AG04450 (cell line): ENCODE measurements around the gene ZFP36. TPM values are rescaled to one million over a fixed set of nuclear protein-coding genes. Genes with fewer than 3 reads are reported as not detected.

Experiments used
- CTCF ChIA-PET: fragments of 300-600, 350-600 bp; formaldehyde crosslinking; extraction: SDS; loops from one replicate; lab custom pipeline; 2022; ENCODE audit warnings: antibody characterized with exemption, inconsistent platforms; lab: Charles Lee
- POLR2A ChIA-PET: fragments of 350-600 bp; formaldehyde crosslinking; extraction: SDS; loops from one replicate; lab custom pipeline; 2021; ENCODE audit warnings: antibody characterized with exemption, inconsistent platforms; lab: Yijun Ruan, JAX
- DNase-seq: peaks from one replicate; pipeline ENCODE4 v3.0.0-alpha.2; 2011; ENCODE audit warnings: low read depth, low spot score
- H3K27ac ChIP-seq: one replicate; pipeline ENCODE4 v1.5.1; 2012; ENCODE audit warnings: low read depth, low read length, control low read depth
- H3K27me3 ChIP-seq: one replicate; pipeline ENCODE4 v1.6.0; 2012; ENCODE audit warnings: low read length; ENCODE audit not compliant: control insufficient read depth, insufficient read depth
- H3K4me3 ChIP-seq: 2 replicates; pipeline ENCODE4 v1.5.1; 2011; ENCODE audit warnings: mild to moderate bottlenecking, low read depth, low read length, control low read depth
- H3K9me3 ChIP-seq: 2 replicates; pipeline ENCODE4 v1.5.1; 2012; ENCODE audit warnings: low read length; ENCODE audit not compliant: control insufficient read depth, insufficient read depth
- CTCF ChIP-seq: IDR thresholded peaks from 2 replicates; pipeline ENCODE4 v1.5.1; 2011; ENCODE audit warnings: low read depth, low read length, control low read depth, inconsistent platforms
- polyA minus RNA-seq: library from RNA; depleted of rRNA, polyadenylated mRNA; stranded (reverse); fragments of >200 nt; gene quantifications from 2 replicates; pipeline ENCODE4 v1.2.3, GENCODE V29; 2011; rRNA and poly(A)+ RNA removed
- polyA plus RNA-seq: library from polyadenylated mRNA; depleted of rRNA; stranded (reverse); fragments of >200 nt; gene quantifications from 2 replicates; pipeline ENCODE4 v1.2.3, GENCODE V29; 2011; rRNA removed

The ZFP36 gene
- polyA plus RNA-seq (4.1 and 8.3 TPM in 2 replicates), polyA minus RNA-seq (4.6 and 6.4 TPM in 2 replicates)

- CTCF ChIA-PET, result interaction anchor here (1.1 to 2.7 kb wide), 2 partner anchors 9 to 10 kb away, joined by 4 to 12 read pairs; no protein-coding TSS in a partner anchor
- POLR2A ChIA-PET, result interaction anchor here (0.6 to 3.8 kb wide), 6 partner anchors 9 to 1812 kb away, joined by 3 to 27 read pairs (median 12); partner anchors contain the start of genes AXL, MED29, PAF1 and RPS16
Observed at GRCh38 chr19:39406656-39407409, at the start of gene ZFP36. ZFP36 (plus strand) TSS chr19:39406847; CDS start chr19:39406905, 58 bp downstream.

GRCh38 chr19:39359026-39359425, 47.6 kb upstream of the ZFP36 start:
- DNase-seq, result no peak
- H3K4me3 ChIP-seq, result no peak overlapping the region
- ChIA-PET CTCF (no interaction called here), POLR2A (no interaction called here)
- TF ChIP-seq CTCF, result no peak
- H3K9me3 ChIP-seq, result no peaks in the 10 kb centered on the region; the same call in 1 of the 2 replicates
- H3K27ac ChIP-seq, result no peak overlapping the region
- no peaks in the 10 kb centered on the region for H3K27me3 ChIP-seq

More at GRCh38 chr19:39406656-39407409, at the start of gene ZFP36:
- peak within 1 kb of the TSS; percentile 93 for H3K4me3 ChIP-seq
- peak; percentile 60 for DNase-seq
- TF ChIP-seq CTCF, result no peak
- peaks cover 8% of the 10 kb centered on the region; the same call in 1 of the 2 replicates for H3K9me3 ChIP-seq
- no peaks in the 10 kb centered on the region for H3K27me3 ChIP-seq
- peak within 1 kb of the TSS; percentile 81 for H3K27ac ChIP-seq

GRCh38 chr19:39360599-39360998, 46.0 kb upstream of the ZFP36 start:
- no peak overlapping the region for H3K27ac ChIP-seq
- no peaks in the 10 kb centered on the region; the same call in 1 of the 2 replicates for H3K9me3 ChIP-seq
- H3K4me3 ChIP-seq, result no peak overlapping the region
- DNase-seq, result no peak
- no peak for TF ChIP-seq CTCF
- no peaks in the 10 kb centered on the region for H3K27me3 ChIP-seq
- ChIA-PET POLR2A (no interaction called here), CTCF (no interaction called here)

- no peaks in the 10 kb centered on the region for H3K9me3 ChIP-seq
- H3K4me3 ChIP-seq, result no peak overlapping the region
- TF ChIP-seq CTCF, result no peak
- H3K27me3 ChIP-seq, result no peaks in the 10 kb centered on the region
- DNase-seq, result no peak
- POLR2A ChIA-PET, result interaction anchor here (0.6 kb wide), 1 partner anchor 76 kb away, joined by 4 read pairs; no protein-coding TSS in a partner anchor
- CTCF ChIA-PET, result interaction anchor here (0.9 to 1.7 kb wide), 2 partner anchors 21 to 35 kb away, joined by 3 to 12 read pairs; partner anchors contain the start of gene SAMD4B
- H3K27ac ChIP-seq, result peak overlapping the region; percentile 86
Observed at GRCh38 chr19:39362682-39363657, 43.7 kb upstream of the ZFP36 start.
